ENCODE results near the gene PLA2G2E.
"Not testable (repeated sequence)": the region's sequence is repeated elsewhere in the genome, so short reads cannot be mapped to it uniquely, and the experiment has no call there.

PLA2G2E gene

DNA sequence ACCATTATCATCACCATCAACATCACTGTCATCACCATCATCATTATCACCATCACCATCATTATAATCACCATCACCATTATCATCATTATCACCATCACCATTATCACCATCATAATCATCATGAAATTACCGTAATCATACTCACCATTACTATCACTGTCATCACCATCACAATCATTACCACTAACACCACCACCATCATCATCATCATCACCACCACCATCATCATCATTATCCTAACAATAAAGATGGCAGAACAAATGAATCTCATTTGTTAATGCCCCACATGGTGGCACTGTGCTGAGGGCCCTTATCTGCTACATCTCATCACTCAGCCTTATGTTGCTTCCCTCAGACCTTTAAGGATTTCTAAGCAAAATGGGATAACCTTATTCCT lies 9.4 kb upstream of the PLA2G2E start:
- DNase-seq (ENCODE audit: low read depth in 1 of 2, low spot score in 1 of 2), result no peak

DNA sequence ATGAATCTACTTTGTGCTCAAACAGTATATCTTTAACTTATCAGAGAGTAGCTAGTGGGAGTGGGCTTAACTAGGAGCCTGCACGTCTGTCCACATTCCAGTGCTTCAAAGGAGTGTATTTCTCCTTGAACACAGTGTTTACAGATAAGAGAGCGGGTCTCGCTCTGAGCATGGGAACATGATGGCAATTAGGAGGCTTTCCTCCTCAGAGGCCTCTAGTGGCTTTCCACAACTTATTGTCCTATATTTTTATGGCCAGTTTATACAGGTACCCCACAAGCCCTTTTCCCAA lies 3.7 kb upstream of the PLA2G2E start:
- not testable (repeated sequence) for DNase-seq (ENCODE audit: low read depth in 1 of 2, low spot score in 1 of 2)

DNA sequence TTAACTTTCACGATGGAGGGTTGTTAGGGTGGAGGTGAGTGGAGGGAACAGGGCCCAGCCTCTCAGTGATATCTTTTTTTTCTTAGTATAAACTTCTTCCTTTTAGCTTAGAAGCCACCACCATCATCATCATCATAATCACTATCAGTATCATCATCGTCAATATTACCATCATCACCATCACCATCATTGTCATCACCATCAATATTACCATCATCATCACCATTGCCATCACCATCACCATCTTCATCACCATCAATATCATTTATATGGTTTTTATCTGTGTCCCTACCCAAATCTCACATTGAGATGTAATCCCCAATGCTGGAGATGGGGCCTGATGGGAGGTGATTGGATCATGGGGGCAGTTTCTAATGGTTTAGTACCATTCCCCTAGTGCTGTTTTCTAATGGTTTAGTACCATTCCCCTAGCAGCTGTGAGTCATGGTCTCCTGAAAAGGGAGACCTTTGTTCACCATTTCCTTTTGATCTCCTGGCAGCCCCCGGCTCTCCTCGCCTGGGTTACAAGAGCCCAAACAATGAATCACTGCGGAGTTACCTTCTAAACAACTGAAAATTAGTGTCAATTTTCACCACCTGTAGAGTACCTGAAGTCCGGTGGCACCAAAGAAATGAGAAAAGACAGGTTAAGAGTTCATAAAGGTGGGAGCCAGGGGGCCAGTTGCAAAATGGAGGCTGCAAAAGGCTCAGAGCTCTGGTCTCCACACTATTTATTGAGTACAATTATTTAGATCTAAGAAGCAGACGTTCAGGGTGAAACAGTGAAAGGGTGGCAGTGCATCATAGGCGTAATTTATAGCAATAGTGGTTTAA lies 3.1 kb upstream of the PLA2G2E start:
- DNase-seq (ENCODE audit: low read depth in 1 of 2, low spot score in 1 of 2), result no peak

DNA sequence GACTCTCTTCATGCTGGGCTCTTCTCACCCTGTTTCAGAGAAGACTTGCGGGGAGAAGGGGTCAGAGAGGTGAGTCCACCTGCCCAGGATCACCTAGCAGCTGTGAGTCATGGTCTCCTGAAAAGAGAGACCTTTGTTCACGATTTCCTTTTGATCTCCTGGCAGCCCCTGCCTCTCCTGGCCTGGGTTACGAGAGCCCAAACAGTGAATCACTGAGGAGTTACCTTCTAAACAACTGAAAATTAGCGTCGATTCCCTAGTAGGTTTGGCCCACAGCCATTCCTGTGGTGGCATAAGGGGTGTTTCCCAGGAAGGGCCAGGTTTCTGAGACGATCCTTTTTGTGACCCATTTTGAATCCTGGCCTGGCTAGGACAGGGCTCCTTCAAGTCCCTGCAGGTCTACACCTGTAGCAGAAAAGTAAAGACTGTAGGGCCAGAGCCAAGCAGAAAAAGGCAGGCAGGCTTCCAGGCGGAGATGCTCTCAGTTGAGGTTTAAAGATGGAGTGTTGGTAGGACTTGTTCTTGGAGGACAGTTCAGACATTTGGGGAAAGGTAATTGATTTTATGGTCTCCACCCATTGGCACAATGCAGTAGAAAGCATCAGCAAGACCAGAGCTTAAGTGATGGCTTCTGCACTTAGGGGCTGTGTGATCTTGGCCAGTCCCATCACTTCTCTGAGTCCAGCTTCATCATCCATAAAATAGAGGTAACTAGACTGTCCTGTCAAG lies 2.1 kb upstream of the PLA2G2E start:
- no peak for DNase-seq (ENCODE audit: low read depth in 1 of 2, low spot score in 1 of 2)

DNA sequence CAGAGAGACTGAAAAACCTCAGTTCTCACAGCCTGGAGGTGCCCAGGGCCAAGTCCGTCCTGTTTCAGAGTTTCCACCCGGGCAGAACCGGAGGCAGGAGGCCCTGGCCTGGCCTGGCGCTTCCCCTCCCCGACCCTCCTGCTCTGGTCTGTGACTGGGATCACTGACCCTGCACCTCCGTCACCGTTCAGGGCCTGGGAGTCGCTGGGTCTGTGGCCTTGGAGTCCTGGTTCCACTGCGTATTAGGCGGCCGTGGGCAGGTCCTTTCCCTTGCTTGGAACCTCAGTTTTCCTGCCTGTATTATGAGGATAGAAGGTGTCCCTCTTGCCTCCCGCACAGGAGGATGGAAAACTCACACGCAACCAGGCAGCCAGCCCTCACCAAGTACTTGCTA lies 533 bp upstream of the PLA2G2E start:
- no peak for DNase-seq (ENCODE audit: low read depth in 1 of 2, low spot score in 1 of 2)

DNA sequence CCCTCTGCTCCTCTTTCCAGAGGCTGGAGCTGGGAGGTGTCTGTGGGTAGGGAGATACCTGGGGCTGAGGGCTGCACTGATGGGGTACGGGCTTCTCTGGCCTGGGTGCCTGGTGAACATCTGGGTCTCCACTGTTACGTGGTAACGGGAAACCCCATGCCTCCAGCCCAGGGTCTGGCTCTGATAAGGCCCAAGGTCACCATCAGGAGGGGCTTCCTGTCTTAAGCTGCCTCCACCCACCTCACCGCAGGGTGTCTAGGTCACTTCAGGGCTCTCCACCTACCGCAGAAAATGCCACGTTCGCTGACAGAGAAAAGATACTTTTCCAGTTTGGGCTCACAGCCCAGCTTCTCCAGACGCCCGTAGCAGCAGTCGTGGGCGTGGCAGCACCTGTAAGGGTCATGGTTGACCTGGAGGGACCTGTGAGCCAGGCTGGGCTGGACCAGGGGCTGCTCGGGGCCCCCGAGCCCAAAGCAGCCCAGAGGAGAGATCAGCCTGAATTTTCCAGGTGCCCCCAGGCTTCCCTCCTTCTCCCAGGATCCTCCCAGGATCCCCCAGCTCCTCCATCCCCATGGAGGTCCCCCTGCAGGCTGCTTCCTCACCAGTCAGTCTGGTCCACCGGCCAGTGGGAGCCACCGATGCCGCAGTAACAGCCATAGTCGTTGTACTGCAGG lies 1.3 kb downstream of the PLA2G2E start:
- no peak for DNase-seq (ENCODE audit: low read depth in 1 of 2, low spot score in 1 of 2)

DNA sequence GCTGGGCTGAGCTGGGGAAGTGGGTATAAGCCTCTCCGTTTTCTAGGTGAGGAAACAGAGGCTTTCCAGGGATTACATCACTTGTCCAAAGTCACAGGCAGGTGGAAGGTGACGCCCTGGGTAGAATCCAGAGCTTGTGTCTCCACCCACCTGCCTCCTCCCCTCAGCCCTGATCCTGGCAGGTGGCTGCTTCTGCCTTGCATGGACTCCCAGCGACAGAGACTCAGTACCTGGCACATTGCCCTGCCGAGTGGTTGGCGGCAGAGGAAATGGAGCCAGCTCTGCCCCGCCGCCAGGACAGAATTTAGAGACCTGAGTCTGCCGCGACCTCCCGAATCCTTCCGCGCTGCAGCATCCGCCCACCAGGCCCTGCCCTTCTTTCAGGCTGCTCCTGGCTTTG lies 2.1 kb downstream of the PLA2G2E start:
- no peak for DNase-seq (ENCODE audit: low read depth in 1 of 2, low spot score in 1 of 2)

DNA sequence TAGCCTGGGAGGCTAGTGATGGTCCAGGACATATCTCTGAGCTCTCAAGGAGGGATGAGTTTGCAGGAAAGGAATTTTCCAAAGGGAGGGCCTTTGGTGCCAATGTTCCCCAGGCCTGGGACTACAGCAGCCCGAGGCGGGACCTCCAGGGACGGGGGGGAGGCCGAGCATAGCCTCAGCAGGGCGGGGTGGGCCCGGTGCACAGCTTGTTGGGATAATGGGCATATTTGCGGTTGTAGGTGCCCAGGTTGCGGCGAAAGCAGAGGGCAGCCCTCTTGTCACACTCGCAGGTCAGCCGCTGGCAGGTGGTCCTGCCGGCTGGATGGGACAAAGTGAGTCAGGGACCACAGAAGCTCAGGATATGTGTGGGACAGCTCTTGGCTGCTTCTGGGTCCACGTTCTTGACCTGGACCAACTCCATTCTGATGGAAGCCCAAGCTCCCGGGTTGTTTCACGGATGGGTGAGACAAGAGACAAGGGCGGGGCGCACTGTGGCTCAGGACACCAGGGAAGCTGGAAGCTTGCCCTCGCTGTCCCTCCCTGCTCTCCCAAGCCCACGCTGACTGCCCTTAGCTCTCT lies 3.2 kb downstream of the PLA2G2E start:
- no peak for DNase-seq (ENCODE audit: low read depth in 1 of 2, low spot score in 1 of 2)

DNA sequence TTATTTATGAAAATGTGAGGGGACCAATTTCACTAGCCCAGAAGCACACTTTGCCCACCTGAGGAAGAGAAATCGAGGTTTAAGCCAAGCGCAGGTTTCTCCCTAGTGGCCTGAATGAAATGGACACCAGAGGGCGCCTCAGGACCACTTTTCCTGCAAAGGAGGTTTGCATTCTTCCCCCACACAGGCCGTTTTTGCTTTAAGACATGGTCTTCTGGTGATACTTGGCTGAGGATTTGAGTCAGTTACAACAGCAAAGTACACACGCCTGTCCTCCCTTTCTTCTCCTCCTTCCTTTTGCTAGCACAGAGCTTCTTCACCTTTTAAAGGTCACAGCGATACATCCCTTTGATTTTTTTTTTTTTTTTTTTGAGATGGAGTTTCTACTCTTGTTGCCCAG lies 5.4 kb downstream of the PLA2G2E start:
- DNase-seq (ENCODE audit: low read depth in 1 of 2, low spot score in 1 of 2), result peak; percentile 65 to 70

DNA sequence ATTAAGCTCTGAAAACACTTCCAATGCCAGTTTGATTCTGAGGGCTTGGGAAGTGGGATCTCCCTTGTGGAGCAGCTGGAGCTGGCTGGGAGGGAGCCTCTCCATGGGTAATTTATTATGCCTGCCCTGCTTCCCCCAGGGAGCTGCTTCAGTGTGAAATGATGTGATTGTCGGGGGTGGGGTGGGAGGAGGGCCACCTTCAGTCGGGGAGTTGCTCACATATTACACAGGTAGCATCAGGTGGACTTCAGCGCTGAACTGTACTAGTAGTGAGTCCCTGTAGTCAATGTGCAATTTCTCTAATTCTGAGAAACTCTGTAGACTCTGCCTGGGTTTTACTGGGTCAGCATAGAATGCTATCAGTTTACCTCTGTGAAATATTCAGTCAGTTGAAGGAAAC lies 12.8 kb downstream of the PLA2G2E start:
- no peak for DNase-seq (ENCODE audit: low read depth in 1 of 2, low spot score in 1 of 2)

DNA sequence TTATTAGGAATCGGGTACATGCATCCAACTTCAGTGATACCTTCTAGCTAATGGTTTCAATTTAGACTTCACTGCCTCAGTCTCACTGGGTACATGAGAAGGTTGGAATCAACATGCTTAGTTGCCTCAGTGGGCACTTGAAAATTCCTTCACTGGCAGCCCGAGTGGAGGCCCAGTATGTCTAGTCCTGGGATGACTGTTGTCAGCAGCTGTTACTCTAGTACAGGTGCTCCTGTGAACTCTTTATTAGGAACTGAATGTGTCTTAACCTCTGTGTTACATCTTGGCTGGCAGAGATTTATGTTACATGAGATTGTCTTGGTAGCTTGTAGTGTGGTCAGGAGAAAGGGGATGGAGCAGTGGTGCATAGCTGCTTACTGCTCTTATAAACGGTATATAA lies 13.4 kb downstream of the PLA2G2E start:
- DNase-seq (ENCODE audit: low read depth in 1 of 2, low spot score in 1 of 2), result no peak

DNA sequence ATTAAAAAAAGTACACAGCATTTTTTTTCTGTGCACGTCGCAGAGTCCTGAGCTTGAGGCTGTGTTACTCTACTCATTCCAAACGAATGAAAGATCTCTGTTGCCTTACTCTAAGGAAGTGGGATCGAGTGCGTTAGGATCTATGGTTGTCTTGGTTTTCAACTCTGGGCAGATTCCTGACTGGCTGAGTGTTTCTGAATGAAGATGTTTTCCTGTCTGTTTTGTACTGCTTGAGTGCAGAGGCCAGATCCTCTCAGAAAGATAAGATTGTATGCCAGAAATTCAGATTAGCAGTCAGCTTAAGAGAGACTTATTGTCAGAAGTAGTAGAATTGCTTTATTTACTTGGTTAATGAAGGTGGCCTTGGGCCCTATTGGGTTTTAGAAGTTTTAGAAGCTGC lies 14.0 kb downstream of the PLA2G2E start:
- DNase-seq (ENCODE audit: low read depth in 1 of 2, low spot score in 1 of 2), result no peak

DNA sequence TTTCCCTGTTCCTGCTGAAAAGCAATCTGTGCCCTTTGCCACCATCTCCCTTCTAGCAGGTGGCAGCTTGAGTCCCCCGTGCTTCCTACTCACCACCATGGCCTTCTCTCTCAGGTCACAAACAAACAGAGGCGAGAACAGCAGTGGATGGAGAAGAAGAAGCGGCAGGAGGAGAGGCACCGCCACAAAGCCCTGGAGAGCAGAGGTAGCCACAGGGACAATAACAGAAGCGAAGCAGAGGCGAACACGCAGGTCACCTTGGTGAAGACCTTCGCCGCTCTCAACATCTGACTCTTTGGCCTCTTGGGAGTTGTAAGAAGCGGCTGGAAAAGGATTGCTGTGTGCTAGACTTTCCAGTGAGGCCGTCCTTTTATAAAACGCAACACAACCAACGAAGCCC lies 16.0 kb downstream of the PLA2G2E start:
- DNase-seq (ENCODE audit: low read depth in 1 of 2, low spot score in 1 of 2), result no peak

DNA sequence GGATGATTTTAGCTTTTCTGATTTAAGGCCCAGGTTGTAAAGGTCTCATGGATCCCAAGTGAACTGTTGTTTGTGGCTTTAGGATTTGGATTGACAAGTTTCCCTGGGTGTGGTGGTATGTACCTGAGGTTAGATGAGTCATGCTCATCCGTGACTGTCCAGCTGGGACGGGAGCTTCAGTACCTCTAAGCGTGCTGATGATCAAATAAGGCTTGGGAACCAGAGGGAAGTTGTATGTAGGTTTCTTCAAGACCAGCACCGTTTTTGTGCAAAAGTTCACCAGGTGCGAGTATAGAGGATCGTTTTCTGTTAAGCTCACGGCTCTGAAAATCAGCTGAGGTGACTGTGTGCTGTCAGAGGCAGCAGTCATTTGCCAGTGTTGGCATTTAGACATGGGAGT lies 19.8 kb downstream of the PLA2G2E start:
- DNase-seq (ENCODE audit: low read depth in 1 of 2, low spot score in 1 of 2), result no peak

DNA sequence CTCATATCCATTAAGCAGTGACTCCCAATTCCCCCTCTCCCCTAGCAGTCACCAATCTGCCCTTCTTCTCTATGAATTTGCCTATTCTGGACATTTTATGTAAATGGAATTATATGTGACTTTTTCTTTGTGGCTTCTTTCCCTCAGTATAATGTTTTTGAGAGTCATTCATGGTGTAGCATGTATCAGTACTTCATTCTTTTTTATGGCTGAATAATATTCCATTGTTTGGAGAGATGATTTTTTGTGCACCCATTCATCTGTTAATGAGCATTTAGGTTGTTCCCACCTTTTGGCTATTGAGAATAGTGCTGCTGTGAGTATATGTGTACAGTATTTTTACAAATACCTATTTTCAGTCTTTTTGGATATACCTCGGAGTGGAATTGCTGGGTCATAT lies 21.8 kb downstream of the PLA2G2E start:
- no peak for DNase-seq (ENCODE audit: low read depth in 1 of 2, low spot score in 1 of 2)

DNA sequence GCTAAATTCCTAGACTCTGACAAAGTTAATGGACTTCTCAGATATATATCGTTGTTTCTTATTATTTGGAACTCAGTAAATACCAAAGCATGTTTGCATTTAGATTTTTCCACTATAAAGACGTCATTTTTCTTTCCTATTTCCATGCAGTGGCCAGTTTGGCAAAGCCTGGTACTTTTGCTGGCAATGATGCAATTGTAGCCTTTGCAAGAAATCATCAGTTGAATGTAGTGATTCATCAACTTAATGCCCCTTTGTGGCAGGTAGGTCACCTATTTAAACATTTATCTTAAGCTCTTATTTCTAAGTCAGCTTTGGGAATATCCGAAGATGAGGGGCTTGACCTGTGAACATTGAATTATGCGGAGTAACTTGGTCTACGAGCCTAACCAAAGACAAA lies 29.2 kb downstream of the PLA2G2E start:
- no peak for DNase-seq (ENCODE audit: low read depth in 1 of 2, low spot score in 1 of 2)

DNA sequence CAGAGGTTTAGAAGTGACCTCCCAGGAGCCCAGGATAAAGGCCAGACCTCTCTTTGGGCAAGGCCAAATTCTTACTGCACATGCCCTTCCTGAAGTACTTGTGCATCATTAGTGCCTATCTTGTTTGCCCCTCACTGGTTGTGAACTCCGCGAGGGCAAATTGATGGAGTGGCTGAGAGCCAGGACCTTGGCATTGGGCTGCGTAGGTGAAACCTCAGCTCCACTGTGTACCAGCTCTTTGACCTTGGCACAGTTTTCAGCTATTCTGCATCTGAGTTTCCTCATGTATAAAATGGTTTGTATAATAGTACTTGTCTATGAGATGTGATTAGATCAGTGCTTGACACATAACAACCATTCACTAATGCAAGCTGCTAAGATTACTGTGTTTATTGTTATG lies 29.7 kb downstream of the PLA2G2E start:
- no peak for DNase-seq (ENCODE audit: low read depth in 1 of 2, low spot score in 1 of 2)

DNA sequence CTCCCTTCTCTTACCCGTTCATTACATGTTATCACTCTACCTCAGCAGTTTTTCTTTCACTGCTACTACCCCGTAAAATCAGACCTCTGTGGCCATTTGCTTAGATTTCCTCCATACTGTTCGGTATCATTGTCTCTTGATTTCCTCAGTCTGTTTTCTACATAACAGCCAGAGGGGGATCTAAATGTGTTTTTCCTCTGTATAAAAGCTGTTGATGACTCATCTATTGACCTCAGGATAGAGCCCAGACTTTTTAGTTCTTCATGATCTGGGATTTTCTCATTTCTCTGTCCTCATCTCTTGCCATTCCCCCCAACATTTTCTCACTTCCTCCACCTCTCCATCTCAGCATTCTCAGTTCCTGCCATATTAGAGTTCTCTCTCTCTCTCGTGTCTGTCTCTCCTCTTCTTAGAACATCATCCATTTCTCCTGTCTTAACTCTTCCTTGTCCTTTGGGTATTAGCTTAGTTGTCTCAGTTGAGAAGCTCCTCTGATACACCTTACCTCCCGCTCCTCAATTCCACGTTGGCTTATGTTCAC lies 30.7 kb downstream of the PLA2G2E start:
- DNase-seq (ENCODE audit: low read depth in 1 of 2, low spot score in 1 of 2), result no peak

DNA sequence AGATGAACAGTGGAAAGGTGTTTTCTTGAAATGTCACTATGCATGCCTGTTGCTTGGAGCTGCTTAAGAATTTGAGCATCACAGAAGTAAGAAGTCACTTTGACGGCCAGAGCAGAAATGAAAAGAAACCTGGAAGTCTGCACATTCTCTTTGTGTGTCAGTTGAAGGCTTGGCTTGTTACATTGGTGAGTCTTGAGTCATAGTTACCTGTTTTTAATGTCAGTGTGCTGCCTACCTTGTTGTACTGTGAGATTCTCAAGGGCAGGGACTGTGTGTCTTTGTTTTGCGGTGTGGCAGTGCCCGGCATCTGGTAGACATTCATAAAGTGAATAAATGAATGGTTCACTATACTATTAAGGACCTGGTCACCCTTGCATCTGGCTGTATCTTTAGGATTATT lies 31.3 kb downstream of the PLA2G2E start:
- DNase-seq (ENCODE audit: low read depth in 1 of 2, low spot score in 1 of 2), result no peak

DNA sequence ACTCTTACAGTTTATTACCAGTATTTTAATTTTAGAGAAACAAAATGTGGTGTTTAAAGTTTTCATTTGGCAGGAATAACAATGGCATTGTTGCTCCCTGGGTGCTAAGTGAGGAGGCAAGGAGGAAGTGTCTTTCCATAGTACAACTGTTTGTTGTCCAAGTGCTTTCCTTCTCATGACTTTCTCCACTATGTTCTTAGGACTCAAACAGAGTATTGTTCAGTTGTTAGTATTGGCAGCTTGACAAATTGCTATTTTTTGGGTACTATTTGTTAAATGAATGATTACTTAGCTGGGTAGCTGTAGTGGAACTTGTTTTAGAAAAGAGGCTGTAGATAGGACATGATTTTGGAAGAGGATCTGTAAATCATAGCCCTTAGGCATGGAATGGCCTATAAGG lies 33.8 kb downstream of the PLA2G2E start:
- DNase-seq (ENCODE audit: low read depth in 1 of 2, low spot score in 1 of 2), result no peak

DNA sequence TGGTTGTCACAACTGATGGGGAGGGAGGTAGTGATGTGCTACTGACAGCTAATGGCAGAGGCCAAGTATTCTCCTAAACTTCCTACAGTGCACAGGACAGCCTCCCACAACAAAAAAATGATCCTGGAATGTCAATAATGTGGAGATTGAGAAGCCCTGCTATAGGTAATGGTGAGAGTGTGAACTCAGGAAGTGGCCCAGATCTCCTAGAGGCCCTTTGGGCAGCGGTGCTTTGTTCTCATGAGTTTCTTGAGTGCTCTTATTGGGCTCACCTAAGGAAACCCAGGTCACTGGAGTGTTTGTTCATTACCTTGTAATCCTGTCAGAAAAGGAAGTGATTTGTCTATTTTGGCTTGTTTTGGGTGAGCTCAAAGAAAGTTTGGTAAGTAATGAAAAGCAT lies 35.3 kb downstream of the PLA2G2E start:
- no peak for DNase-seq (ENCODE audit: low read depth in 1 of 2, low spot score in 1 of 2)

DNA sequence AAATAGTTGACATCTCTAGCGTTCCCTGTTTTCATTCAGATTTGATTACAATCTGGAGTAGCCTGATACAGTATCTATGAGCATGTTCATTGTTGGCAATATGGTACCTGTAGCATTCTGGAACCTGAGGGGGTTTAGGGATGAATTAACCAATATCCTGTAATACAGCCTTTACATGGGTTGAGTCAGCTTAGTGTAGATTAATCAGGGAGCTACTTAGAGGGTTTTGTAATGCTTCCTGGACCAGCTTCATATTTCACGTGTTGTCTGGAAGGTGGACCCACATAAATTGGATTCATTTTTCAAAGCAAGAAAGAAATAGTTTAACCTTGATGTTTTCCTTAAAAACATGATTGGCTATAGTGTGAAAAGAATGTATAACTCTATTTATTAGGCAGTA lies 37.6 kb downstream of the PLA2G2E start:
- no peak for DNase-seq (ENCODE audit: low read depth in 1 of 2, low spot score in 1 of 2)

Data from activated T-helper 1 cell treated with anti-CD3 and anti-CD28 coated beads, Interleukin-2, amount 50 U/mL, for 16 hours (primary cell).